GM12878 (cell line): ENCODE results near the gene ANGPTL2. TPM values are rescaled to one million over a fixed set of nuclear protein-coding genes. Genes with fewer than 3 reads are reported as not detected.

Experiments
- ATAC-seq: fragments of 200-7000 bp; cut with Tn5 transposase; 3 replicates; pipeline ENCODE4 v1.9.1; 2020; ENCODE audit warnings: mild to moderate bottlenecking, moderate library complexity
- BruUV-seq: library from RNA; stranded (reverse); fragments of 400-500 nt; replicated peaks from 2 replicates; lab custom pipeline; 2021; lab: Mats Ljungman, UMichigan
- CTCF ChIA-PET: fragments of 300-600 bp; sonication (Branson Sonifier 250); formaldehyde crosslinking; extraction: SDS; loops from one replicate; lab custom pipeline; 2021; ENCODE audit warnings: inconsistent platforms; lab: Yijun Ruan, JAX
- POLR2A ChIA-PET: fragments of 350-600 bp; formaldehyde crosslinking; extraction: SDS; loops from one replicate; lab custom pipeline; 2021; ENCODE audit warnings: inconsistent platforms; lab: Charles Lee
- RAD21 ChIA-PET: fragments of 300-600 bp; sonication (Branson Sonifier 250); formaldehyde crosslinking; loops from one replicate; lab custom pipeline; 2023; ENCODE audit warnings: antibody characterized with exemption; ENCODE audit not compliant: unreplicated experiment; lab: Charles Lee
- SMC1A ChIA-PET: fragments of 300-600 bp; sonication (Branson Sonifier 250); formaldehyde crosslinking; loops from one replicate; lab custom pipeline; 2023; ENCODE audit not compliant: unreplicated experiment, uncharacterized antibody; lab: Charles Lee
- DNase-seq: peaks from one replicate; pipeline ENCODE4 v3.0.0-alpha.2; 2011; ENCODE audit warnings: low read depth, low spot score
- FAIRE-seq: peaks from 3 replicates; lab custom pipeline; 2011; peaks lifted over from hg19 to GRCh38; lab: Jason Lieb, UNC
- H2AFZ ChIP-seq: 2 replicates; pipeline ENCODE4 v1.6.0; 2011; ENCODE audit warnings: low read depth, low read length, control low read depth; ENCODE audit not compliant: control insufficient read depth
- H3K27ac ChIP-seq: 2 replicates; pipeline ENCODE4 v1.5.1; 2011; ENCODE audit warnings: control low read depth; ENCODE audit not compliant: control insufficient read depth, insufficient read depth
- H3K27me3 ChIP-seq, 2 experiments: replicated peaks in 1 of 2; 2 replicates each; pipeline versions ENCODE4 v1.6.0 to v1.6.1; 2011; ENCODE audit warnings: low read length in 1 of 2; ENCODE audit not compliant: control insufficient read depth in 2 of 2, insufficient read depth in 2 of 2
- H3K36me3 ChIP-seq, 2 experiments: 2 replicates each; pipeline ENCODE4 v1.5.1; 2011; ENCODE audit warnings: low read length in 1 of 2; ENCODE audit not compliant: control insufficient read depth in 2 of 2, insufficient read depth in 2 of 2
- H3K4me1 ChIP-seq: 2 replicates; pipeline ENCODE4 v1.6.1; 2011; ENCODE audit warnings: mild to moderate bottlenecking, low read length, moderate library complexity, mixed read lengths; ENCODE audit not compliant: control insufficient read depth, insufficient read depth
- H3K4me2 ChIP-seq: 2 replicates; pipeline ENCODE4 v1.6.0; 2011; ENCODE audit warnings: control low read depth; ENCODE audit not compliant: control insufficient read depth, insufficient read depth
- H3K4me3 ChIP-seq: fragments of 200-600 bp; sonication (generic); 2 replicates; pipeline ENCODE4 v1.5.1; 2016
- H3K79me2 ChIP-seq: 2 replicates; pipeline ENCODE4 v1.6.0; 2011; ENCODE audit warnings: low read length; ENCODE audit not compliant: control insufficient read depth, insufficient read depth
- H3K9ac ChIP-seq: 2 replicates; pipeline ENCODE4 v1.8.0; 2011; ENCODE audit warnings: low read length, control low read depth, mixed read lengths; ENCODE audit not compliant: control insufficient read depth, insufficient read depth
- H3K9me3 ChIP-seq: replicated peaks from 3 replicates; pipeline ENCODE4 v1.5.1; 2011; ENCODE audit warnings: mild to moderate bottlenecking, low read length; ENCODE audit not compliant: control insufficient read depth, insufficient read depth
- H4K20me1 ChIP-seq: 2 replicates; pipeline ENCODE4 v1.6.0; 2011; ENCODE audit not compliant: control insufficient read depth, insufficient read depth
- BACH1 ChIP-seq: fragments of 450-650 bp; IDR thresholded peaks from 2 replicates; pipeline ENCODE4 v1.6.1; 2017; ENCODE audit warnings: mild to moderate bottlenecking, borderline replicate concordance
- NFXL1 ChIP-seq: fragments of 450-650 bp; IDR thresholded peaks from 2 replicates; pipeline ENCODE4 v1.6.1; 2017; ENCODE audit warnings: antibody characterized with exemption, mild to moderate bottlenecking, borderline replicate concordance
- NRF1 ChIP-seq: conservative IDR thresholded peaks from 2 replicates; pipeline ENCODE4 v1.6.1; 2011; ENCODE audit warnings: mild to moderate bottlenecking, low read depth, low read length, improper control_type of control experiment
- POLR2AphosphoS2 ChIP-seq: IDR thresholded peaks from 2 replicates; pipeline ENCODE4 v1.6.1; 2011; ENCODE audit warnings: low read depth, mild to moderate bottlenecking, low read length, improper control_type of control experiment, moderate library complexity
- RB1 ChIP-seq: fragments of 450-650 bp; formaldehyde crosslinking; IDR thresholded peaks from 2 replicates; pipeline ENCODE4 v1.6.1; 2017; ENCODE audit warnings: mild to moderate bottlenecking, borderline replicate concordance
- RELA ChIP-seq: fragments of 450-650 bp; IDR thresholded peaks from 2 replicates; pipeline ENCODE4 v1.8.0; 2014; ENCODE audit warnings: borderline replicate concordance; ENCODE audit not compliant: partially characterized antibody
- REST ChIP-seq: IDR thresholded peaks from 2 replicates; pipeline ENCODE4 v1.6.1; 2012; ENCODE audit warnings: mild to moderate bottlenecking, low read depth, low read length
- SIX5 ChIP-seq: IDR thresholded peaks from 2 replicates; pipeline ENCODE4 v1.6.1; 2011; ENCODE audit warnings: mild to moderate bottlenecking, low read depth, low read length, moderate library complexity; ENCODE audit not compliant: severe bottlenecking
- TBL1XR1 ChIP-seq: IDR thresholded peaks from 2 replicates; pipeline ENCODE4 v1.6.1; 2012; ENCODE audit warnings: low read depth, low read length, improper control_type of control experiment
- TCF3 ChIP-seq: IDR thresholded peaks from 2 replicates; pipeline ENCODE4 v1.6.1; 2012; ENCODE audit warnings: low read depth, mild to moderate bottlenecking, low read length, borderline replicate concordance; ENCODE audit not compliant: insufficient read depth
- YBX1 ChIP-seq: fragments of 450-650 bp; IDR thresholded peaks from 2 replicates; pipeline ENCODE4 v1.6.1; 2016; ENCODE audit warnings: antibody characterized with exemption
- ZNF592 ChIP-seq: fragments of 450-650 bp; IDR thresholded peaks from 2 replicates; pipeline ENCODE4 v1.6.1; 2017; ENCODE audit warnings: mild to moderate bottlenecking, moderate library complexity
- WGBS: methylation state at CpG from one replicate; pipeline ENCODE4 v1.1.6; 2016; ENCODE audit warnings: low lambda C conversion rate; ENCODE audit not compliant: insufficient replicate concordance, insufficient coverage; ENCODE audit errors: missing lambda C conversion rate; 5-methylcytosine and 5-hydroxymethylcytosine counted together
- in situ Hi-C: fragments of 300-500 bp; cut with MboI; formaldehyde crosslinking; loops from 9 replicates; pipeline ENCODE4 v1.14.3; 2018; ENCODE audit warnings: mixed read lengths
- intact Hi-C: fragments of 100-400 bp; cut with micrococcal nuclease; formaldehyde crosslinking; loops from one replicate; pipeline ENCODE4 v1.14.2; 2022; ENCODE audit not compliant: unreplicated experiment
- polyA plus RNA-seq, 11 experiments: library from polyadenylated mRNA; depleted of rRNA in 4 of 11; unstranded in 6 of 11; stranded (reverse) in 5 of 11; fragments of >200 nt; fragmentation: Nextera tagmentation in 4 of 11; fragmentation: Illumina TruSeq in 1 of 11; extraction: Ambion mirVana in 4 of 11; extraction: Trizol in 1 of 11; gene quantifications; 1 replicate in 1 of 11; 2 replicates in 10 of 11; pipeline versions ENCODE4 v1.2.1 to v1.2.3, GENCODE V29; 2011 to 2016; ENCODE audit warnings: inconsistent platforms in 2 of 11, missing spikeins in 2 of 11, low read depth in 1 of 11
- total RNA-seq, 4 experiments: library from RNA; depleted of rRNA in 3 of 4; stranded (reverse); fragments of >200 nt in 3 of 4; fragmentation: Illumina TruSeq in 1 of 4; extraction: Trizol in 1 of 4; gene quantifications; 2 replicates each; pipeline versions ENCODE4 v1.2.1 to v1.2.3, GENCODE V29; 2013 to 2021
- TF ChIP-seq, protein P1 (sequence below): fragments of 450-650 bp; IDR thresholded peaks from 2 replicates; pipeline ENCODE4 v1.6.1; 2017; ENCODE audit warnings: mild to moderate bottlenecking, low read depth, inconsistent platforms; ENCODE audit not compliant: poor library complexity, severe bottlenecking

The ANGPTL2 gene
- total and polyA plus RNA-seq, 10 of the 15 experiments (the other 5 are each of a cell fraction or from before 2014, with no cell fraction given) = 0.13 to 2.6 (median 0.82) TPM; not detected in 1

GRCh38 chr9:127053960-127054359, 68.5 kb downstream of the ANGPTL2 start:
- ATAC-seq = no peak
- Histone ChIP-seq H3K36me3 (no peaks in the 10 kb centered on the region; a peak in 1 of 4 replicates), H3K4me2 (no peak overlapping the region), H3K27me3 (no peaks in the 10 kb centered on the region), H3K79me2 (no peaks in the 10 kb centered on the region), H3K4me1 (peaks cover 5% of the 10 kb centered on the region), H3K9ac (no peak overlapping the region), H3K27ac (no peak overlapping the region), H4K20me1 (0 out of 2 replicates have a peak, but pooled peaks cover 2% of the 10 kb centered on the region), H3K4me3 (no peak overlapping the region), H2AFZ (no peak overlapping the region), H3K9me3 (no peaks in the 10 kb centered on the region)
- FAIRE-seq = no peak
- ChIA-PET POLR2A (no interaction called here), RAD21 (no interaction called here), CTCF (interaction anchor here (0.9 to 2.4 kb wide), 2 partner anchors 68 to 192 kb away, joined by 3 to 6 read pairs; no protein-coding TSS in a partner anchor), SMC1A (interaction anchor here (0.8 to 9.2 kb wide), 2 partner anchors 11 to 47 kb away, joined by 3 to 92 read pairs; no protein-coding TSS in a partner anchor)
- WGBS = 98% methylated on average over 5 of the region's 5 CpGs
- intact Hi-C loops = no loop called here
- BruUV-seq = no TSS peak
- DNase-seq = no peak
- in situ Hi-C loops = no loop called here
- TF ChIP-seq TCF3 = no peak
- no peak for TF ChIP-seq YBX1
- no peak for TF ChIP-seq TBL1XR1
- no peak for TF ChIP-seq NRF1
- no peak for TF ChIP-seq RB1
- no peak for TF ChIP-seq POLR2AphosphoS2
- no peak for TF ChIP-seq ZNF592
- no peak for TF ChIP-seq RELA
- no peak for TF ChIP-seq SIX5
- no peak for TF ChIP-seq NFXL1
- TF ChIP-seq, protein P1, sequence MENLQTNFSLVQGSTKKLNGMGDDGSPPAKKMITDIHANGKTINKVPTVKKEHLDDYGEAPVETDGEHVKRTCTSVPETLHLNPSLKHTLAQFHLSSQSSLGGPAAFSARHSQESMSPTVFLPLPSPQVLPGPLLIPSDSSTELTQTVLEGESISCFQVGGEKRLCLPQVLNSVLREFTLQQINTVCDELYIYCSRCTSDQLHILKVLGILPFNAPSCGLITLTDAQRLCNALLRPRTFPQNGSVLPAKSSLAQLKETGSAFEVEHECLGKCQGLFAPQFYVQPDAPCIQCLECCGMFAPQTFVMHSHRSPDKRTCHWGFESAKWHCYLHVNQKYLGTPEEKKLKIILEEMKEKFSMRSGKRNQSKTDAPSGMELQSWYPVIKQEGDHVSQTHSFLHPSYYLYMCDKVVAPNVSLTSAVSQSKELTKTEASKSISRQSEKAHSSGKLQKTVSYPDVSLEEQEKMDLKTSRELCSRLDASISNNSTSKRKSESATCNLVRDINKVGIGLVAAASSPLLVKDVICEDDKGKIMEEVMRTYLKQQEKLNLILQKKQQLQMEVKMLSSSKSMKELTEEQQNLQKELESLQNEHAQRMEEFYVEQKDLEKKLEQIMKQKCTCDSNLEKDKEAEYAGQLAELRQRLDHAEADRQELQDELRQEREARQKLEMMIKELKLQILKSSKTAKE = no peak
- no peak for TF ChIP-seq BACH1
- TF ChIP-seq REST = no peak
